CD4-positive, alpha-beta T cell treated with Interleukin-15 for 1 hour (primary cell): ENCODE measurements around the gene FOXK2.
A peak's percentile ranks its signal among the peaks of the same experiment; 100 is the strongest.

Experiments used
- DNase-seq: peaks from one replicate; pipeline ENCODE4 v3.0.0-alpha.2; 2020

The FOXK2 gene

GRCh38 chr17:82518826-82519810, at the start of gene FOXK2:
FOXK2 (plus strand) TSS chr17:82519732; CDS start chr17:82519889, 157 bp downstream.
- peak; percentile 95 for DNase-seq

DNA sequence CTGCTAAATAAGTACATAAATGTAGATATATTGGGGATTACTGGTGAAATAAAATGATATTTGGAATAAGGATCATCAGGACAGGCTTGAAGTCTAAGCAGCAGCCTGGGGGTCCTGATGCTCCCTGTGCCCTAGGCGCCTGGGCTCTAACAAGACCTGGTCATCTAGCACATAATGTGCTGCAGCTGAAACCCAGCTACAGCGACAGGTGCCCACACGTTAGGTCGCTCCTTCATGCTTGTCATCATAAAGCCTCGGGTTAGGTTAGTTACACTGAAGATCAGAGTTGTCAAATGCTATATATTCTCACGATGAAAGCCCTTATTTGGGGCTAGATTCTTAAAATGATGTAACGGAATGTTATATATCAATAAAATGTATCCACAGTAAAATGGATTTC, 49.5 kb upstream of the FOXK2 start:
- no peak for DNase-seq

DNA sequence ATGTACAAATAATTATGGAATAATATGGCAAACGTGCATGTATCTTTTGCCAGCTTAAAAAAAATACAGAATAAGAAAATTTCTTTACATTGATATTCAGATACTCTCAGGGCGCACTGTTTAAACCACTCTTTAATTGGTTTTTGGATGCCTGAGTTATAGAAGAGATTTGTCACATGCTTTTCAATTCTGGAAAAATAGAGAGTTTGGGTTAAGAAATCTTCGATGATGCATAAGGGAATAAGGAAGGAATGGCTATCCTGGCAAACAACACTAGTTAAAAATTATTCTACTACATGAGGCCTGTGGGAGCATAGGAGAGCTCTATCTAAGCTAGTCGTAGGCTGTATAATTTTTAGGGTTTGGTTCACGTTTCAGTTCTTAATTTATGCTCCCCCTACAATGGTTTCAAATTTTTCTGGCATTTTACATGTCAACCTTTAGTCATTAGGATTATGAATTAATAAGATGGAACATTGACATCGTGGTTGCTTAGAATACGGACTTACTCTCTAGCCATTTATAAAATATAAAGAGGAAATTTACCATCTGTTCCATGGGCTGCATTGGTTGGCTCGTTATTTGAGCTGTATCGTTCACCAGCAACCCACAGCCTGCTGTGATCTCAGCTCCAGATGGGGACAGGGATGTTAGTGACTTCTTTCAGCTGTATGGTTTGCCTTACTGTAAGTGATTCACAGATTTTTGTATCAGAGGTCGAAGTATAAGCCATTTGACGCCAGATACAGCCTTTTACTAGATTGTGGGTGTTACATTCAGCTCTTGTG, 45.1 kb upstream of the FOXK2 start:
- DNase-seq = no peak

GRCh38 chr17:82475458-82475857, 44.1 kb upstream of the FOXK2 start:
- DNase-seq = no peak

DNA sequence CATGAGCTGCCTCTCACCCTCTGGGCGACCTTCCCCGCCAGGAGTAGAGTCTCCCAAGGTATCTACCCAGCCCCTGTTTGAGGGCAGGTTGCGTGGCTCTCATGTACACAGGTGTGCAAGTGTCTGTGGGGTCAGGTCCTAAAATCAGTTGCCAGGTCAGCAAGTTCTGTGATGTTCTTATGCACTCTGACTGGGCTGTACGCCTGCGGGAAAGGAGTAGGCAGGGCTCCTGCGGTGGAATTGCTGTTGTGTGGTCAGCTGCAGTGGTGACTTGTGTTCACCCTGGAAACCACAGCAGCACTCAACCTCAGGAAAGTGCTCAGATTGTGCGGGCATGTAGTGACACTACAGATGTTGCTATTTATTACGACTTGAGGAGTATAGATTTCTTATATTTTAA, 41.6 kb upstream of the FOXK2 start:
- DNase-seq = no peak

DNA sequence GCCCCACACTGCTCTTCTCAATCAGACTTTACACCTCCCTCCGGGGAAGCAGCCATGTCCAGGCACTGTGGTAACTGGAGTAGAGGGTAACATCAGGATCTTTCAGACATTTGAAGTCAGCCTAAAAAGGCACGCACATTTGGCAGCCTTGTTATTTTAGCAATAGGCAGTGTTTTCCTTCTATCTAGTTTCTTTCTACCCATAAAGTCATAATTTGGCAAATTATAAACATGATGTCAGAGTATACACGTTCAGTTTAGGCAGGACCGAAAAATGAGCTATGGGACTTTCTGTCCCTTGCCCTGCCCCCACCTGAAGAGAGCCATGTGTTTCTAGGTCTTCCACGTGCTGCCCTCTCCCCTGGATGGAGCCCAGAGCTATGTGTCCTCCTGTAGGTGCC, 39.9 kb upstream of the FOXK2 start:
- no peak for DNase-seq

- no peak for DNase-seq
Observed at GRCh38 chr17:82480318-82480717, 39.2 kb upstream of the FOXK2 start.

DNA sequence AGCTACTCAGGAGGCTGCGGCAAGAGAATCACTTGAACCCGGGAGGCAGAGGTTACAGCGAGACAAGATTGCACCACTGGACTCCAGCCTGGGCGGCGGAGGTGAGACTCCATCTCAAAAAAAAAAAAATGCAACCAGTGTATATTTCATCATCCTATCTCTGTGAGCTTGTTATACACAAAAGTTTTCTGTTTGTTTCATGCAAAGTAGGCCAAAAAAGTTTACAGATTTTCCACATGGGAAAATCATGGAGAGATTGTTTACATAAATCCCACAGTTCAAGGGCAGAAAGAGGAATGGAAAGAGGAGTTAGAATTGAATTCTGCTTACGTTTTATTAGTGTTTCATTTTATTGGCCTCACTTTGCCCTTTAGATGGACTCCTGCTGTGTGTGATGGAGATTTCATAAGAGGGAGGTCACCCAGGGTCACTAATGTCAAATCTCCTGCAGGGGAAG, 36.3 kb upstream of the FOXK2 start:
- DNase-seq = no peak

- no peak for DNase-seq
Observed at GRCh38 chr17:82483836-82484235, 35.7 kb upstream of the FOXK2 start.

DNA sequence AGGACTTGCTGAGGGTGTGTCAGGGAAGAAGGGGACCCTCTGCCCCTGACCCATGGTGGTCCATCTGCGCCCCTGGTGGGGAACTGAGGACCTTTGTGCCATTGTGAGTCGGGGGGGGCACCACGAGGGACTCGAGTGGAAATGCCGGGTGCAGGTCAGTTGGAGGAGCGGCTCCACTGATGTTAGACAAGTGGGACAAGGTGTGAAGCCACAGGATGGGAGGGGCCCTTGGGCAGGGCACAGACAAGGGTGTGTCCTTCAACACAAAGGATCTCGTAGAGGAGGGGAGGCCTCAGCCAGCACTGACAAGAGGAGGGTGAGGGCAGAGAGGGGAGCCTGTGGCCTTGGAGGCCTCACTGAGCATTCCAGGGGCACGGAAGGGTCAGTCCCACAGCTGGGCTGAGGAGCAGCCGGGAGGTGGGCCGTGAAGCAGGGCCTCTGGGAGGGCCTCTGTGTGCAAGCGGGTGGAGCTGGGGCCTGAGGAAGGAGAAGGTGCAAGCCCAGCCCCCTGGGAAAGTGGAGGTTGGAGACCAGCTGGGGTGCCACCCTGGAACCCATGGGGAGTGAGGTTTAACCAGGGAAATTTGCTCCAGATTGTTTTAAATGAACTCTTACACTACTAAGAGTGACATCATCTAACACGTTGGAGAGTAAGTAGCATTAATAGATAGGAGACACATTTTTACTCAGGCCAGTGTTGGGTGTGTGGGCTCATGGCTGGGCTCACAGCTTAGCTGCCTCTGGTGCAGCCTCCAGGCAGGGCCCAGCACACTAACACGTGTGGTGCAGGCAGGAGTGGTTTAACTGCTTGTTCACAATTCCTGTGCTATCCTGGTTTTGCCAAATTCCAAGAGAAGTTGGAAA, 33.1 kb upstream of the FOXK2 start:
- no peak for DNase-seq

GRCh38 chr17:82487910-82488309, 31.6 kb upstream of the FOXK2 start:
- no peak for DNase-seq

- no peak for DNase-seq
Observed at GRCh38 chr17:82489117-82489516, 30.4 kb upstream of the FOXK2 start.

GRCh38 chr17:82489851-82490511, 29.6 kb upstream of the FOXK2 start:
- no peak for DNase-seq

- DNase-seq = no peak
Observed at GRCh38 chr17:82490512-82491195, 28.9 kb upstream of the FOXK2 start.

GRCh38 chr17:82491196-82491530, 28.4 kb upstream of the FOXK2 start:
- DNase-seq = no peak

DNA sequence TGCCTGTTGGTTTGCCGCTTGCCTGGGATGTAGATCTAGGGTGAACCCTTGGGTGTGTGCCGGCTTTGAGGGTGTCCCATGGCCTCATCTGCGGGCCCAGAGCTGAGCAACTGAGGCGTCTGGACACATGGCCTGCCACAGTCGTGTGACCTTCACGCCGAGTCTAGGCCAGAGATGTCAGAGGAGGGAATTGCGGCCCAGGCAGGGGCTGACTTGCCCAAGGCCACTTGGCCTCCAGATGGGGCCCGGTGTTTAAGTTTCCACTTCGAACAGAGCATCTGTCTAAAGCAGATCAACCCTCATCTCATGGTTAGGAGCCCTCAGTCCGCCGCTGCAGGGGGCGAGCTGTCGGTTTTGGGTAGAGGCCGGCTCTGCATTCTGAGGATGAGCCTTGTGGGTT, 28.0 kb upstream of the FOXK2 start:
- no peak for DNase-seq

GRCh38 chr17:82492643-82493225, 26.8 kb upstream of the FOXK2 start:
- no peak for DNase-seq

DNA sequence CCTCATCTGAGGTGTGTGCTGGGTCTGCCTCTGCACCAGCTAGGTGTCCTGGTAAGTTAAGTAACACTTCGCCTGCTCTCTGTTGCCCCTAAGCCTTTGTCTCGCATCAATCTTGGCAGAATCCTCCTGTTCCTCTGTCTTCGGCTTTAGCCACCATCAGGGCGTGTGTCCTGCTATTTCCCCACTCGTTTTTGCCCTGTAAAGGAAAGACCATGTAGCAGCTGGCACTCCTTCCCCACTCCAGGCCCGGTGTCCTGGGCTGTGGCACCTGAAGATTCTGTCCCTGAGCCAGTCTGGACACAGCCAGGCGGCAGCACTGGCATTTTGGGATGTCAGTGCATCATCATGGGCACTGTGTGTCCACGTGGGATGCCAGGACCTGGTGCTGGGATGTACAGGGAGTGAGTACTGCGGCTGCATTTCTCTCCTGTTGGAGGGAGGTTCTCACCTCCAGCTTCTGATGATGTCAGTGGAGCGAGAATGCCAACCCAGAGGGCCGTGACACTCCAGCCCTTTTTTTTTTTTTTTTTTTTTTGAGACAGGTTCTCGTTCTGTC, 26.2 kb upstream of the FOXK2 start:
- DNase-seq = no peak

DNA sequence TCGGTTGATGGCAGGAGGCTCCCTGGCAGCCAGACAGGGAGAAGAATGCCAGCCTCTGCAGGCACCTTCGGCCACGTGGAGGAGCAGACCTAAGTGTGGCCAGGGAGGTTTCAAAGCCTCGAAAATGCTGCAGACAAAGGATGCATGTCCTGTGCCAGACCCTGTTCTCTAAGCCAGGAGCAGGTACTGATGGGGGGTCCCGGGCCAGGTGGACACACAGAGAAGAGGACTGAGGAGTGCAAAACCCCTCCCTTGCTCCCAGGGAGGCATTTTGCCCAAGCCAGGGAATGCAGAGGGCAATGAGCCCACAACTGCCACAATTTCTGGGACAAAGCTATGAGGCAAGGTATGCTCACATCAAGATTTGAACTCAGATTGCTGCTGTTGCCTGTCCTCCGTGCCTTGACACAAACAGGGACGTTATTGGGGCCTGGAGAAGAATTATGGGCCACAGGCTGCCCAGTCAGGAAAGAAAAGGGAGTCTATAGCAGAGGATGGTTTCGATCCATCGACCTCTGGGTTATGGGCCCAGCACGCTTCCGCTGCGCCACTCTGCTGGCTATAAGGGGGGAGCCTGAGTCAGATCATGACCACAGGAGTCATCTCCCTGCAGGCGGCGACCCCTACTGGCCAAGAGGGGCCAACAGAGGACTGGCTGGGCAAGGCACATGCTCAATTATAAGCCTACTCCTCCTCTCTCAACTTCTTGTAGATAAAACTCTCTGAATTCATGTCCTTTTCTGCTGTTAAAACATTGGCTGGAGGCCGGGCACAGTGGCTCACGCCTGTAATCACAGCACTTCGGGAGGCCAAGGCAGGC, 25.1 kb upstream of the FOXK2 start:
- DNase-seq = peak; percentile 90
